ENCODE results near the gene IFNAR2.

- no peak for TF ChIP-seq CTCF (IDR thresholded peaks at IDR 0.05)
- TF ChIP-seq POLR2A (IDR thresholded peaks at IDR 0.05), result no peak
These were observed 37.5 kb downstream of the IFNAR2 start for GRCh38 chr21:33267250-33267649.
